Panc1 (cell line): Measurements from ENCODE around the gene ZBTB40. TPM values are rescaled to one million over a fixed set of nuclear protein-coding genes. Genes with fewer than 3 reads are reported as not detected.

Experiments used
- ATAC-seq: fragments of 200-7000 bp; cut with Tn5 transposase; 2 replicates; pipeline ENCODE4 v1.9.1; 2020; ENCODE audit warnings: mild to moderate bottlenecking, moderate library complexity
- BruUV-seq: library from RNA; stranded (reverse); fragments of 400-500 nt; replicated peaks from 2 replicates; lab custom pipeline; 2021; lab: Mats Ljungman, UMichigan
- CTCF ChIA-PET: fragments of 300-600 bp; sonication (Branson Sonifier 250); formaldehyde crosslinking; loops from one replicate; lab custom pipeline; 2022; ENCODE audit warnings: antibody characterized with exemption; lab: Charles Lee
- POLR2A ChIA-PET: fragments of 300-600 bp; sonication (Branson Sonifier 250); formaldehyde crosslinking; loops from one replicate; lab custom pipeline; 2022; ENCODE audit warnings: antibody characterized with exemption; lab: Charles Lee
- DNase-seq: peaks from one replicate; pipeline ENCODE4 v3.0.0-alpha.2; 2010; ENCODE audit warnings: low read depth, low spot score
- H3K27ac ChIP-seq: 2 replicates; pipeline ENCODE4 v1.5.1; 2011; ENCODE audit warnings: mild to moderate bottlenecking, low read length, inconsistent platforms
- H3K27me3 ChIP-seq: fragments of 200-500 bp; sonication (Bioruptor generic); 2 replicates; pipeline ENCODE4 v1.6.0; 2014; ENCODE audit warnings: low read length, inconsistent platforms; ENCODE audit not compliant: control insufficient read depth, insufficient read depth
- H3K36me3 ChIP-seq: fragments of 200-500 bp; sonication (Bioruptor generic); 2 replicates; pipeline ENCODE4 v1.5.1; 2014; ENCODE audit warnings: inconsistent platforms, mild to moderate bottlenecking, low read length, moderate library complexity; ENCODE audit not compliant: control insufficient read depth, insufficient read depth
- H3K4me1 ChIP-seq: 2 replicates; pipeline ENCODE4 v1.5.1; 2011; ENCODE audit warnings: inconsistent platforms, mild to moderate bottlenecking, low read length, moderate library complexity; ENCODE audit not compliant: control insufficient read depth, insufficient read depth
- H3K4me3 ChIP-seq, 2 experiments: 2 replicates each; pipeline ENCODE4 v1.5.1; 2011 to 2012; ENCODE audit warnings: low read depth in 2 of 2, low read length in 2 of 2, mild to moderate bottlenecking in 2 of 2, inconsistent platforms in 1 of 2, moderate library complexity in 1 of 2
- H3K9me3 ChIP-seq: fragments of 200-500 bp; sonication (Bioruptor generic); 2 replicates; pipeline ENCODE4 v1.5.1; 2014; ENCODE audit warnings: low read depth, mild to moderate bottlenecking, inconsistent platforms, low read length, moderate library complexity; ENCODE audit not compliant: control insufficient read depth, insufficient read depth
- POLR2AphosphoS5 ChIP-seq: IDR thresholded peaks from 2 replicates; pipeline ENCODE4 v1.6.1; 2012; ENCODE audit warnings: mild to moderate bottlenecking, low read depth, low read length, moderate library complexity
- SIN3A ChIP-seq: IDR thresholded peaks from 2 replicates; pipeline ENCODE4 v1.6.1; 2012; ENCODE audit warnings: low read depth, mild to moderate bottlenecking, low read length, moderate library complexity, borderline replicate concordance; ENCODE audit not compliant: insufficient read depth
- TCF7L2 ChIP-seq: IDR thresholded peaks from 2 replicates; pipeline ENCODE4 v1.6.1; 2011; ENCODE audit warnings: mild to moderate bottlenecking, low read depth, low read length, inconsistent platforms
- in situ Hi-C: cut with HindIII; loops from 2 replicates; pipeline ENCODE4 v1.10.0; 2016; ENCODE audit warnings: low sequenced_read_pairs, low pct_unique_long_range_greater_than_20kb
- intact Hi-C: fragments of 100-400 bp; cut with micrococcal nuclease; formaldehyde crosslinking; loops from one replicate; pipeline ENCODE4 v1.10.0; 2022; ENCODE audit not compliant: unreplicated experiment
- total RNA-seq: library from RNA; stranded (reverse); gene quantifications from one replicate; pipeline ENCODE4 v1.2.1, GENCODE V29; 2021; ENCODE audit not compliant: unreplicated experiment
- TF ChIP-seq, protein P1 (sequence below): fragments of 450-650 bp; IDR thresholded peaks from 2 replicates; pipeline ENCODE4 v1.5.1; 2017; ENCODE audit warnings: mild to moderate bottlenecking
- TF ChIP-seq, protein P2 (sequence below), 2 experiments: IDR thresholded peaks; 2 replicates each; pipeline ENCODE4 v1.6.1; 2011 to 2012; ENCODE audit warnings: low read depth in 2 of 2, control low read depth in 1 of 2, low read length in 1 of 2, mild to moderate bottlenecking in 1 of 2, moderate library complexity in 1 of 2; ENCODE audit not compliant: insufficient read depth in 1 of 2

The ZBTB40 gene
- total RNA-seq, 1 experiment from 2014 or later = 24.3 TPM

DNA sequence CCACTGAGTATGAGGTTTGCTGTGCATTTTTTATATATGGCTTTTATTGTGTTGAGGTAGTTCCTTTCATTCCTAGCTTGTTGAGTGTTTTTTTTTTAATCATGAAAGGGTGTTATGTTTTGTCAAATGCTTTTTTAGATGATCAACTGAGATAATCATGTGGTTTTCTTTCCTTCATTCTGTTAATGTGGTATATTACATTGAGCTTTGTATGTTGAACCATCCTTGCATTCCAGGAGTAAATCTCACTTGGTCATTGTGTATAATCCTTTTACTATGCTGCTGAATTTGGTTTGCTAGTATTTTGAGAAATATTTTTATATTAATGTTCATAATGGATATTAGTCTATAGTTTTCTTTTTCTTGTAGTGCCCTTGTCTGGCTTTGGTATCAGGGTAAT is 11.1 kb upstream of the ZBTB40 start:
- ChIA-PET POLR2A (no interaction called here), CTCF (interaction anchor here (0.7 kb wide), 1 partner anchor 520 kb away, joined by 5 read pairs; no protein-coding TSS in a partner anchor)
- ATAC-seq = no peak
- TF ChIP-seq TCF7L2 (no peak), POLR2AphosphoS5 (no peak)
- TF ChIP-seq, protein P1, sequence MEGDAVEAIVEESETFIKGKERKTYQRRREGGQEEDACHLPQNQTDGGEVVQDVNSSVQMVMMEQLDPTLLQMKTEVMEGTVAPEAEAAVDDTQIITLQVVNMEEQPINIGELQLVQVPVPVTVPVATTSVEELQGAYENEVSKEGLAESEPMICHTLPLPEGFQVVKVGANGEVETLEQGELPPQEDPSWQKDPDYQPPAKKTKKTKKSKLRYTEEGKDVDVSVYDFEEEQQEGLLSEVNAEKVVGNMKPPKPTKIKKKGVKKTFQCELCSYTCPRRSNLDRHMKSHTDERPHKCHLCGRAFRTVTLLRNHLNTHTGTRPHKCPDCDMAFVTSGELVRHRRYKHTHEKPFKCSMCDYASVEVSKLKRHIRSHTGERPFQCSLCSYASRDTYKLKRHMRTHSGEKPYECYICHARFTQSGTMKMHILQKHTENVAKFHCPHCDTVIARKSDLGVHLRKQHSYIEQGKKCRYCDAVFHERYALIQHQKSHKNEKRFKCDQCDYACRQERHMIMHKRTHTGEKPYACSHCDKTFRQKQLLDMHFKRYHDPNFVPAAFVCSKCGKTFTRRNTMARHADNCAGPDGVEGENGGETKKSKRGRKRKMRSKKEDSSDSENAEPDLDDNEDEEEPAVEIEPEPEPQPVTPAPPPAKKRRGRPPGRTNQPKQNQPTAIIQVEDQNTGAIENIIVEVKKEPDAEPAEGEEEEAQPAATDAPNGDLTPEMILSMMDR = no peak
- TF ChIP-seq, protein P2, sequence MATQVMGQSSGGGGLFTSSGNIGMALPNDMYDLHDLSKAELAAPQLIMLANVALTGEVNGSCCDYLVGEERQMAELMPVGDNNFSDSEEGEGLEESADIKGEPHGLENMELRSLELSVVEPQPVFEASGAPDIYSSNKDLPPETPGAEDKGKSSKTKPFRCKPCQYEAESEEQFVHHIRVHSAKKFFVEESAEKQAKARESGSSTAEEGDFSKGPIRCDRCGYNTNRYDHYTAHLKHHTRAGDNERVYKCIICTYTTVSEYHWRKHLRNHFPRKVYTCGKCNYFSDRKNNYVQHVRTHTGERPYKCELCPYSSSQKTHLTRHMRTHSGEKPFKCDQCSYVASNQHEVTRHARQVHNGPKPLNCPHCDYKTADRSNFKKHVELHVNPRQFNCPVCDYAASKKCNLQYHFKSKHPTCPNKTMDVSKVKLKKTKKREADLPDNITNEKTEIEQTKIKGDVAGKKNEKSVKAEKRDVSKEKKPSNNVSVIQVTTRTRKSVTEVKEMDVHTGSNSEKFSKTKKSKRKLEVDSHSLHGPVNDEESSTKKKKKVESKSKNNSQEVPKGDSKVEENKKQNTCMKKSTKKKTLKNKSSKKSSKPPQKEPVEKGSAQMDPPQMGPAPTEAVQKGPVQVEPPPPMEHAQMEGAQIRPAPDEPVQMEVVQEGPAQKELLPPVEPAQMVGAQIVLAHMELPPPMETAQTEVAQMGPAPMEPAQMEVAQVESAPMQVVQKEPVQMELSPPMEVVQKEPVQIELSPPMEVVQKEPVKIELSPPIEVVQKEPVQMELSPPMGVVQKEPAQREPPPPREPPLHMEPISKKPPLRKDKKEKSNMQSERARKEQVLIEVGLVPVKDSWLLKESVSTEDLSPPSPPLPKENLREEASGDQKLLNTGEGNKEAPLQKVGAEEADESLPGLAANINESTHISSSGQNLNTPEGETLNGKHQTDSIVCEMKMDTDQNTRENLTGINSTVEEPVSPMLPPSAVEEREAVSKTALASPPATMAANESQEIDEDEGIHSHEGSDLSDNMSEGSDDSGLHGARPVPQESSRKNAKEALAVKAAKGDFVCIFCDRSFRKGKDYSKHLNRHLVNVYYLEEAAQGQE (IDR thresholded peaks at IDR 0.05; ENCODE audit: insufficient read depth in 1 of 2, low read depth in 2 of 2, low read length in 1 of 2) = no peak
- Histone ChIP-seq H3K27me3 (no peaks in the 10 kb centered on the region), H3K9me3 (peaks cover 13% of the 10 kb centered on the region; the same call in 1 of the 2 replicates), H3K4me3 (no peak overlapping the region), H3K36me3 (no peaks in the 10 kb centered on the region), H3K27ac (no peak overlapping the region), H3K4me1 (no peaks in the 10 kb centered on the region)
- intact Hi-C loops (no loop called here), in situ Hi-C loops (no loop called here)
- no TSS peak for BruUV-seq
- no peak for DNase-seq

GRCh38 chr1:22442212-22442894 is 9.3 kb upstream of the ZBTB40 start:
- DNase-seq (no peak), ATAC-seq (no peak)
- intact Hi-C loops (no loop called here), in situ Hi-C loops (no loop called here)
- H3K36me3 ChIP-seq = no peaks in the 10 kb centered on the region
- H3K27ac ChIP-seq = no peak overlapping the region
- H3K9me3 ChIP-seq = peaks cover 13% of the 10 kb centered on the region; the same call in 1 of the 2 replicates
- H3K27me3 ChIP-seq = no peaks in the 10 kb centered on the region
- no TSS peak for BruUV-seq
- POLR2A ChIA-PET = no interaction called here
- TF ChIP-seq SIN3A (no peak), POLR2AphosphoS5 (no peak), TCF7L2 (no peak)
- TF ChIP-seq, protein P2 (IDR thresholded peaks at IDR 0.05; ENCODE audit: insufficient read depth in 1 of 2, low read depth in 2 of 2, low read length in 1 of 2) = no peak
- TF ChIP-seq, protein P1 = no peak
- peaks cover 4% of the 10 kb centered on the region; the same call in 1 of the 2 replicates for H3K4me1 ChIP-seq
- H3K4me3 ChIP-seq = no peak overlapping the region
- CTCF ChIA-PET = interaction anchor here (0.6 kb wide), 1 partner anchor 68 kb away, joined by 3 read pairs; no protein-coding TSS in a partner anchor
